ENCODE results near the gene TBC1D32.
"Not testable (repeated sequence)": the region's sequence is repeated elsewhere in the genome, so short reads cannot be mapped to it uniquely, and the experiment has no call there.

The TBC1D32 gene

DNA sequence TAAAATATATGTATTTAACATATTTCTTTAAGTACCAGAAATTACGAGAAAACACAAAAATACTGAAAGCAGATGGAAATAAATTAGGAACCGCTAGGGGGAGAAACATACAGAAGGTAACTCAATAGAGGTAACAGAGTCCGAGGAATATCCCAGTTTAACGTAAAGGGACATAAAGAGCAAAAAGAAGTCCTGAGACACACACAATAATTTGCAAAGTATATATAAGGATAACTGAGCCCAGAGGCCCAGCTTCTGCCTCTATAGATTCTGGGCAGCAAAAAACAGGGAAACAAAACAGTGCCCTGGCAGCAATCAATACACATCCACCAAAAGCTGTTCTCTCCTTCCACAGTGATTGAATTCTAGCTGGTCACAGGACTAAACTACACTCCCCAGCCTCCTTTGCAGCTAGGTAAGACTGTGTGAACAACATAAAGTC lies 15.1 kb downstream of the TBC1D32 start:
- no peak for DNase-seq

- DNase-seq = no peak
Measured at GRCh38 chr6:121314381-121315112, 19.7 kb downstream of the TBC1D32 start.

DNA sequence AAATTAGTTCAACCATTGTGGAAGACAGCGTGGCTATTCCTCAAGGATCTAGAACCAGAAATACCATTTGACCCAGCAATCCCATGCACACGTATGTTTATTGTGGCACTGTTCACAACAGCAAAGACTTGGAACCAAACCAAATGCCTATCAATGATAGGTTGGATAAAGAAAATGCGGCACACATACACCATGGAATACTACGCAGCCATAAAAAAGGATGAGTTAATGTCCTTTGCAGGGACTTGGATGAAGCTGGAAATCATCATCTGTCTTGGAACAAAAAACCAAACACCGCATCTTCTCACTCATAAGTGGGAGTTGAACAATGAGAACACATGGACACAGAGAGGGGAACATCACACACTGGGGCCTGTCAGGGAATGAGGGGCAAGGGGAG lies 22.5 kb downstream of the TBC1D32 start:
- not testable (repeated sequence) for DNase-seq

- no peak for DNase-seq
Measured at GRCh38 chr6:121310495-121310894, 23.8 kb downstream of the TBC1D32 start.

DNA sequence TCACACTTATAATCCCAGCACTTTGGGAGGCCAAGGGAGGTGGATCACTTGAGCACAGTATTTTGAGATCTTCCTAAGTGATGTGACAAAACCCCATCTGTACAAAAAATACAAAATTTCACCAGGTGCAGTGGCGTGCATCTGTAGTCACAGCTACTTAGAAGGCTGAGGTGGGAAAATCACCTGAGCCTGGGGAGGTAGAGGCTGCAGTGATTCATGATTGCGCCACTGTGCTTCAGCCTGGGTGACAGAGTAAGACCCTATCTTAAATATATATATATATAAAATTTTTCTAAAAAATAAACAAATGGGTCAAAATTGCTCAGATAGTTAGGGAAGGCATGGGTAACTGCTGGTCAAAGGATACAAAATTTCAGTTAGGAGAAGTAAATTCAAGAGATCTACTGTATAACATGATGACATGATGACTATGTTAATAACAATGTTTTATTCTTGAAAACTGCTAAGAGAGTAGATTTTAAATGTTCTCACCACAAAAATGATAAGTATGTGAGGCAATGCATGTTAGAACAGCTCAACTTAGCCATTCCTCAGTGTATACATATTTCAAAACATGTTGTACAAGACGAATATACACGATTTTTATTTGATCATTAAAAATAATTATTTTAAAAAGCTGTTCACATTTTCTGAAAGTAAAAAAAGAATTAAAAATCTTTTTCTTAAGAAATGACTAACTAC lies 24.4 kb downstream of the TBC1D32 start:
- no peak for DNase-seq

- DNase-seq = no peak
Measured at GRCh38 chr6:121305957-121306607, 28.2 kb downstream of the TBC1D32 start.

DNA sequence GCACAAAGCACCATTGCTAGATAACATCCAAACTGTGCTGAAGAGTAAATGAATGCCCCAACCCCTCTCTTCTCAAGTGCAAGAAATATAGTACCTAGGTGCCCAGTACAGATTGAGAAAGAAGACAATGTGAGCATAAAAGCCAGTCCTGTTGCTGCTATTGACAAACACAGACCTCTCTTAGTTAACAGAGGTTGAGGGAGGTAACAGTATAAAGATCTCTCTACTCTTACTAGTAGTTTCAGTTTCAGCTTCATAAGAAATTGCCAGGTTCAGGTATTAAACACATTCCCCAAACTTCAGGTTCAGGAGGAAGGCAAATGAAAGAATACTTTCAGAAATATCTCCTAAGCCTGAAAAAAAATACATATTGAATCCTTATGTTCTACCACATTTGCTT lies 31.4 kb downstream of the TBC1D32 start:
- DNase-seq = no peak

DNA sequence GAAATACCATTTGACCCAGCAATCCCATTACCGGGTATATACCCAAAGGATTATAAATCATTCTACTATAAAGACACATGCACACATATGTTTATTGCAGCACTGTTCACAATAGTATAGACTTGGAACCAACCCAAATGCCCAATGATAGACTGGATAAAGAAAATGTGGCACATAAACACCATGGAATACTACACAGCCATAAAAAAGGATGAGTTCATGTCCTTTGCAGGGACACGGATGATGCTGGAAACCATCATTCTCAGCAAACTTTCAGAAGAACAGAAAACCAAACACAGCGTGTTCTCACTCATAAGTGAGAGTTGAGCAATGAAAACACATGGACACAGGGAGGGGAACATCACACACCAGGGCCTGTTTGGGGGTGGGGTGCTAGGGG lies 33.1 kb downstream of the TBC1D32 start:
- DNase-seq = not testable (repeated sequence)

- no peak for DNase-seq
Measured at GRCh38 chr6:121297694-121298093, 36.6 kb downstream of the TBC1D32 start.

DNA sequence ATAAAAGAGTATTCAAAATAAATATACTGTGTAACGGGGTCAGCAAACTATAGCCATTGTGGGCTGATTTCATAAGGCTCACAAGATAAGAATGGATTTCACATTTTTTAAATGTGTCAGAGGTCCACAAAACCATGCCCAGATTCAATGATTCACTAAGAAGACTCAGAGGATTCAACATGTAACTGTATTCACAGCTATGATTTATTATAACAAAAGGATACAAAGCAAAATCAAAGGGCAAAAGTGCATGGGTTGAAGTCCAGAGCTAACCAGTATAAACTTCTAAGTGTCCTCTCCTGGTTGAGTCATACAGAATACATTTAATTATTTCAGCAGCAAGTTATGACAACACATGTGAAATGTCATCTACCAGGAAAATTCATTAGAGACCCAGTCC lies 49.2 kb downstream of the TBC1D32 start:
- no peak for DNase-seq

DNA sequence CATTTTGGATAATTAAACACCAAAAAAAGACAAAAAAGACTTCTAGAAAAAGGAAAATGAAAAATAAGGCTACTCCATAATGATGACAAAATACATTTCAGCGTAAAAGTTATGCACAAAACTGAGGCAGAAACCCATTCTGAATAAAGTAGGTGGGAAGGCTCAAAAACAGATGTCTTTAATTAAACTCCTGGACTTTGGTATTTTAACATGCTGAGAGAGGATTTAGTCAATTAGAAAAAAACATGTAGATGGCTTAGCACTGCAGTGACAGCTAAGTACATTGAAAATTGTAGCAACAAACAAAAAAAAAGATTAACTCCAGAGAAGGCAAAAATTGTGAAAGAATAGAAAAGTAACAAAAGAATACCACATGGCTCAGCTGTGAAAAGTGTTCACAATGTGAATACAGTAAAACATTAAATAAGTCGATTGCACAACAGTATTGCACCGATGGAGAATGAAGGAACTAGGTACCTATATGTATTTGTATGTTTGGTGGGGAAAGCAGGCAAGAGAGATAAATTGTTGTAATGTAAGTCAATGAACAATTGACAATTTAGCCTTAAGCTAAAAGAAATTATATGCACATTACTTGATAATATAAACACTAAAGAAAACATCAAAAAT lies 59.5 kb downstream of the TBC1D32 start:
- no peak for DNase-seq

DNA sequence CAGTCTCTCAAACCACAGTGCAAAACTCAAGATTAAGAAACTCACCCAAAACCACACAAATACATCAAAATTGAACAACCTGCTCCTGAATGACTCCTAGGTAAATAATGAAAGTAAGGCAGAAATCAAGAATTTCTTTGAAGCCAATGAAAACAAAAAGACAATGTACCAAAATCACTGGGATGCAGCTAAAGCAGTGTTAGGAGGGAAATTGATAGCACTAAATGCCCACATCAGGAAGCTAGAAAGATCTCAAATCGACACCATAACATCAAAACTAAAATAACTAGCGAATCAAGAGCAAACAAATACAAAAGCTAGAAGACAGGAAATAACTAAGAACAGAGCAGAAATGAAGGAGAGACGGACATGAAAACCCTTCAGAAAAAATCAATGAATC lies 70.5 kb downstream of the TBC1D32 start:
- DNase-seq = no peak

DNA sequence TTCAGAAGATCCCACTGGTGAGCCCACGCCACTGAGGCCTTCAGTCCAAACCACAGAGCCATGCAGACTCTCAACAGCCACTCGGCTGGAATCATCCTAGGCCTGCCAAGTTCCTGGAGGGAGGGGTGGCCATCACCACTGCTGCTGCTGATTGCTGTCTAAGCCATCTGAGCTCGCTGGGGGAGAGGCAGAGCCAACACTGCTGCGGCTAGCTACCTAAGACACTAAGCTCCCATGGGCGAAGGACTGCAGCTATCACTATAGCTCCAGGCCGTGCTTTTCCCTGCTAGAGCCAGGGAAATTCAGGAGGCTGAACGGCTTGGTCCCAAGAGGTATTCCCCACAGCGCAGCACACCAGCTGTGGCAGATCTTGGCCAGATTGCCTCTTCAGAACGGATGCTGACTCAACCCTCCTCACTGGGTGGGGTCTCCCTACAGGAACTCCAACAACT lies 73.6 kb downstream of the TBC1D32 start:
- DNase-seq = no peak

DNA sequence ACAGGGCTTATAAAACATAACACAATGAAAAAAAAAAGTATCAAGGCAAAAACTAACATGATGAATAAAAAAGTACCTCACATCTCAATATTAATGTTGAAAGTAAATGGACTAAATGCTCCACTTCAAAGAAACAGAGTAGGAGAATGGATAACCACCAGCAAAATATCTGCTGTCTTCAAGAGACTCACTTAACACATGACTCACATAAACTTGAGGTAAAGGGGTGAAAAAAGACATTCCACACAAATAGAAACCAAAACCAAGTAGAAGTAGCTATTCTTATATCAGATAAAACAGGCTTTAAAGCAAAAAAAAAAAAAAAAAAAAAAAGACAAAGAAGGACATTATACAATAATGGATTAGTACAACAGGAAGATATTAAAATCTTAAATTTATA lies 86.9 kb downstream of the TBC1D32 start:
- DNase-seq = no peak

GRCh38 chr6:121242386-121242785 lies 91.9 kb downstream of the TBC1D32 start:
- no peak for DNase-seq

GRCh38 chr6:121237859-121238258 lies 96.4 kb downstream of the TBC1D32 start:
- no peak for DNase-seq

DNA sequence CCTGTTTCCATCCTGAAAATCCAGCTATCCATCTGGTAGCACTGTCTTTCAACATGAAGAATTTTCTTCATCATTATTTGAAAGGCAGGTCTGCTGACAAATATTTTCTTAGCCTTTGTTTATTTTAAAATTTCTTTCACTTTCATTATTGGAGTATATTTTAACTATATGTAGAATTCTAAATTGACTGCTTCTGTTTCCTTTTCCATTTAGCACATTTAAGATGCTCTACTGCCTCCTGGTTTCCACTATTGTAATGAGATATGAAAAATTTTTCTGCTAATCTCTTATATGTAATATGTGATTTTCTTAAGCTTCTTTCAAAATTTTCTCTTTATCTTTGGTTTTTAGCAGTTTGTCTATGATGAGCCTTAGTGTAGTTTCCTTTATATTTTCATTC lies 97.3 kb downstream of the TBC1D32 start:
- DNase-seq = no peak

GRCh38 chr6:121235386-121235785 lies 98.9 kb downstream of the TBC1D32 start:
- DNase-seq = no peak

DNA sequence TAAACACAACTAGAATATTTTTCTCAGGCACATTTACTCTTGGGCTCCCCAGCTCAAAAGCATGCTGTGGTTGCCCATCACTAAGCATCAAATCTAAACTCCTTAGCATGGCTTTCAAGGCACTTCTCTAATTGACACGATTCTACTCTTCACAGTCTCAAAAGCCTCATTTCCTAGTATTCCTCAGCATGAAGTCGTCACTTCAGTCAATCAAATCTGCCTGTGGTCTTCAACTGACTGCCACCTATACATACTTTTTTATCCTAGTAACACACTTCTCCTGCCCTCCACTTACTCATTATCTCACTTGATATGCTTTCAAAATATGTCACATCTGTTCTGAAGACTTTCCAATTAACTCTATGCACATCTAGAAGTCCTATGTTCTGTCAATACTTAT lies 110.3 kb downstream of the TBC1D32 start:
- no peak for DNase-seq

DNA sequence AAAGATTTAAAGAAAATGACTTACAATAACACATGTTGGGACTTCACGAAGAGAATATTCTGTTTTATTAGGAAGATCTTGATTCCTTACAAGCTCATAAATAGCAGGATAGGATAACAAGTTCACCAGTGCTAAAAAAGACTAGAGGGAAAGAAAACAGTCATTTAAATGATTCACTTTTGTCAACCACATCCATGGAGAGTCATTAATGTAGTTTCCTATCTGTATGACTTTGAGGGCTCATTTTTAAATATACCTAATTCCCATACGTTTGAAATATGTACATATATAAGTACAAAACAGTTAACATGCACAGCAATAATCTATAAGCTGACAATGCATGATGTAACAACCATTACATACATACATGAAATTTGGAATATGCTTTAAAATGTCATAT lies 111.1 kb downstream of the TBC1D32 start:
- no peak for DNase-seq

DNA sequence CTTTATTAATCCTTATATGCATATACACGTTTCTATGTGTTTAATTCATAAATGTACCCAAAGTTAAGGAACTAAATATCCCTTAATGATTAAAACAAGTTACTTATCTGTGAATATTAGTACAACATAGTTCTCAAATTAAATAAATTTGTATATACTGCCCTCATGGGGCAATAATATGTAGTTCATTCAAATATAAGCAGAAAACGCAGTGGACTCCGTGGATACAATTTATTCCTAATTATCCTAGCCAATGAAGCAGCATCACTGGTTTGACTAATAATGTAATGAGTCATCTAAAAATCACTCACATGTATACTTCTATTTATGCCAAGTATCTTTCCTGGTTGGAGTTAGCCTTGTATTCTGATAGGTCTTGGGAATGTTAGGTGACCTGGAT lies 111.6 kb downstream of the TBC1D32 start:
- DNase-seq = no peak

DNA sequence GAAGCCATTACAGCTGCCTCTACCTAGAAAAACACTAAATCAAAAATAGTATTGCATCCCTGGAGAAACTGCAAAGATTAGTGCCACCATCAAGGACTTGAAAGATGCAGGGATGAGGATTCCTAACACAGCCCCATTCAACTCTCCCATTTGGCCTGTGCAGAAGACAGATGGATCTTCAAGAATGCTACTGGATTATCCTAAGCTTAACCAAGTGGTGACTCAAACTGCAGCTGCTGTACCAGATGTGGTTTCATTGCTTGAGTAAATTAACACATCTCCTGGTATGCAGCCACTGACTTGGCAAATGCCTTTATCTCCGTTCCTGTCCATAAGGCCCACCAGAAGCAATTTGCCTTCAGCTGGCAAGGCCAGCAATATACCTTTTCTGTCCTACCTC lies 117.4 kb downstream of the TBC1D32 start:
- no peak for DNase-seq

DNA sequence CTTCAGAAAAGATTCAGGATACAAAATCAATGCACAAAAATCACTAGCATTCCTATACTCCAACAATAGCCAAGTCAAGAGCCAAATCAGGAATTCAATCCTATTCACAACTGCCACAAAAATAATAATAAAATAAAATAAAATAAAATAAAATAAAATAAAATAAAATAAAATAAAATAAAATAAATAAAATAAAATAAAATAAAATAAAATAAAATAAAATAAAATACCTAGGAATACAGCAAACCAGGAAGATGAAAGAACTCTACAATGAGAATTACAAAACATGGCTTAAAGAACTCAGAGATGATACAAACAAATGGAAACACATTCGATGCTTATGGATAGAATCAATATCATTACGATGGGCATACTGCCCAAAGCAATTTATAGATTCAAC lies 120.9 kb downstream of the TBC1D32 start:
- DNase-seq = not testable (repeated sequence)
